Measurements from ENCODE around the gene NPAS4.

DNA sequence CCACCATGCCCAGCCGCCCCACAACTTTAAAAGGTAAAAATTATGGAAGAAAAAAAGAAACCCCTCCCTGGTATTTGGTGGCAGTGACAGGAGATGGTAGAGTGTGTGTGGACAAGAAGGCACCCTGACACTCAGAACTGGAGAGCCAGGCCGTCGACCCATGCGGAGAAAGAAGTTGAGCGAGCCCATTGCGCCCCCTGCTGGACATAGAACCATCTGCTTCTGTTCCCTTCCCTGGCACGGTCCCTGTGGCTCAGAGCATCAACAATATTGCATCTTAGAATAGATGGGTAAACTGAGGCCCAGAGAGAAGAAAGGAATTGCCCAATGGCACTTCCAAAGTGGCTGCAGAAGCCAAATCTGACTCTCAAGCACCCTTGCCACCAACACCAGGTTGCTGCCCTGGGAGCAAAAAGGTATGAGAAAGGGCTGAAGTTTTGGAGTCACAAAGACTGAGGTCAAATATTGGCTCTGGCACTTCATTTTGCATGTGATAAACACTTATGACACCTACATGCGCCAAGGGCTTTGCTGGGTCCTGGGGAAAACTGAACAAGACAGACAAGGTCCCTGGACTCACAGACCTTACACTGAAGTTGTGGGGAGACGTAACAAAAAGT, 9.3 kb downstream of the NPAS4 start:
- TF ChIP-seq, protein P1, sequence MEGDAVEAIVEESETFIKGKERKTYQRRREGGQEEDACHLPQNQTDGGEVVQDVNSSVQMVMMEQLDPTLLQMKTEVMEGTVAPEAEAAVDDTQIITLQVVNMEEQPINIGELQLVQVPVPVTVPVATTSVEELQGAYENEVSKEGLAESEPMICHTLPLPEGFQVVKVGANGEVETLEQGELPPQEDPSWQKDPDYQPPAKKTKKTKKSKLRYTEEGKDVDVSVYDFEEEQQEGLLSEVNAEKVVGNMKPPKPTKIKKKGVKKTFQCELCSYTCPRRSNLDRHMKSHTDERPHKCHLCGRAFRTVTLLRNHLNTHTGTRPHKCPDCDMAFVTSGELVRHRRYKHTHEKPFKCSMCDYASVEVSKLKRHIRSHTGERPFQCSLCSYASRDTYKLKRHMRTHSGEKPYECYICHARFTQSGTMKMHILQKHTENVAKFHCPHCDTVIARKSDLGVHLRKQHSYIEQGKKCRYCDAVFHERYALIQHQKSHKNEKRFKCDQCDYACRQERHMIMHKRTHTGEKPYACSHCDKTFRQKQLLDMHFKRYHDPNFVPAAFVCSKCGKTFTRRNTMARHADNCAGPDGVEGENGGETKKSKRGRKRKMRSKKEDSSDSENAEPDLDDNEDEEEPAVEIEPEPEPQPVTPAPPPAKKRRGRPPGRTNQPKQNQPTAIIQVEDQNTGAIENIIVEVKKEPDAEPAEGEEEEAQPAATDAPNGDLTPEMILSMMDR (IDR thresholded peaks at IDR 0.05), result peak; percentile 44 to 70
- no peak for TF ChIP-seq EP300 (IDR thresholded peaks at IDR 0.05)
- TF ChIP-seq POLR2A (IDR thresholded peaks at IDR 0.05), result no peak
- no peak for TF ChIP-seq POLR2AphosphoS5 (IDR thresholded peaks at IDR 0.05)
